GM19193 (cell line): Measurements from ENCODE around the gene SEPTIN2.

Source experiments
- POLR2A ChIP-seq: IDR thresholded peaks from 4 replicates; pipeline ENCODE4 v1.6.1; 2011; ENCODE audit not compliant: insufficient read depth, insufficient read length; ENCODE audit errors: extremely low read depth

SEPTIN2 gene

DNA sequence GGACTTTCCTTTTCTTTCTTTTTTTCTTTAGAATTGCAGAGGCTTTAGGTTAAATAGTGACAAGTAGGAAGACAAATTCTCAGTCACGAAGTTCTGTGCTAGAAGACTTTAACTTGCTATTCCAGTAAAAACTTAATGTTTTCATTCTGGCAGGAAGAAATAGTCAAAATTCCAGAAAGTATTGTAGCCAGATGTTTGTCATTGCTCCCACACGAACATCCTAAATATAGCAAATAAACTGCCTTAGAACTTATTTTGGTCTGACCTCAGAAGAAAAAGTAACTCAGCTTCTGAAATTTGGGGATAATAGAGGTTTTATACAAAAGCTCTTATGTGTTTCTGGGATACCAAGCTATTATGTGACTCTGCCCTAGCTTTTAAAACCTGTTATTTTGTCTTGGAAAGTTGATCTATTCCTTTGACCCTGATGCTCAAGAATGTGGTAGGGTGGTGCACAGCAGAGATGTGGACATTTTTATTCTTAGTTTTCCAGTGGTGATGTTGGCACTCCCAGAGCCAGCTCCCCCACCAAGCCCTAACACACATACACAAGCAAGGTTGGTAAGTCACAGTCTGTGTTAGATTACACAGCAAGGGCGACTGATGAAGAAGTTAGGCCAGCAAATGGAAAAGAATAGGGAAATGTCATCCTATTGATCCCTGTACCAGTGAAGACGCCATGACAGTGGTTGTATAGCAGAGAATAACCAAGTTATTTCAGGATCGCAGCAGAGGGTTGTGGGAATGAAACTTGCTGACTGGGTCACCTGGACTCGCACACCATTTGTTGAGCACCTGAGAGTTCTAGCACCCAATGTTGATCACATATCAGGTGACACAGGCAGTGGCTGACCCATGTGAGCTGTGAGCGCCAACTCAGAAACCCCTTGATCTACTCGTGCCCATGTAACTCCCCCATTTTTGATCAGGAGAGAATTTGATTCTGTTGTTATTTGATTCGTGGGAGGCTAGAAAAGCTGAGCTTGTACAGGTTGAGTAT, 64.1 kb downstream of the SEPTIN2 start:
- no peak for TF ChIP-seq POLR2A

DNA sequence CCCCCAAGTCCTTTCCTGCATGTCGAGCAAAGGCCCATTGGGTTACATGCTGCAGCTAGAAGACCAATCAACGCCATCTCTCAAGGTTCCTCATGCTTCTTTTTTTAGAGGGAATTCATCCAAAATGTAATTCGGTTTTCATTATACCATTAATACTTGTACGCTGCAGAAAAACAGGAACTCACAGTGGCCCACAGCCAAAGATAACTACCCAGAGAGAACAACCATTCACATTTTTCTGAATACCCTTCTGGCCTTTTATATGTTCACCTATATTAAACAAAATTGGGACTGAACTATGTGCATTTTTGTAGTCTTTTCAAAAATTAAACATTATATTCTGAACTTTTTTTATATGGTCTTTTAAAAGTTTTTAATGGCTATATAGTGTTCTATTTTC, 66.1 kb downstream of the SEPTIN2 start:
- no peak for TF ChIP-seq POLR2A

- no peak for TF ChIP-seq POLR2A
Observed at GRCh38 chr2:241386519-241386918, 70.8 kb downstream of the SEPTIN2 start.

DNA sequence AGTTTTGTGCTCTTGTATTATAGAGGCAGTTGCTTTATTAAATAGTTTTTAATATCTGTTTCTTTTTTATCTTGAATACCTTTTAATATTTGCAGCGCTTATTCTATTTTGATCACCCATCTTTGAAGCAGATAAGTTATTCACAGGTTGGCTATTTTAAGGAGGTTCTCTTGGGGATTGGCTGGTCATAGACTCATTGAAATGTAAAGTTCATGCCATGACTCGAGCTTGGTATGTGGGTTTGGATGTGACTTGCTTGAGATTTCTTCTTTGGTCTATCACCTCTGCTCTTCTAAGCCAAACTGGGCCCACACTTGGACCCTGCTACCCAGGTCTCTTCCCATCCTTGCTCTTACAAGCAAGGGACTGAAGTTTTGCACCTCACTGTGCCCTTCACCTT, 74.0 kb downstream of the SEPTIN2 start:
- no peak for TF ChIP-seq POLR2A

DNA sequence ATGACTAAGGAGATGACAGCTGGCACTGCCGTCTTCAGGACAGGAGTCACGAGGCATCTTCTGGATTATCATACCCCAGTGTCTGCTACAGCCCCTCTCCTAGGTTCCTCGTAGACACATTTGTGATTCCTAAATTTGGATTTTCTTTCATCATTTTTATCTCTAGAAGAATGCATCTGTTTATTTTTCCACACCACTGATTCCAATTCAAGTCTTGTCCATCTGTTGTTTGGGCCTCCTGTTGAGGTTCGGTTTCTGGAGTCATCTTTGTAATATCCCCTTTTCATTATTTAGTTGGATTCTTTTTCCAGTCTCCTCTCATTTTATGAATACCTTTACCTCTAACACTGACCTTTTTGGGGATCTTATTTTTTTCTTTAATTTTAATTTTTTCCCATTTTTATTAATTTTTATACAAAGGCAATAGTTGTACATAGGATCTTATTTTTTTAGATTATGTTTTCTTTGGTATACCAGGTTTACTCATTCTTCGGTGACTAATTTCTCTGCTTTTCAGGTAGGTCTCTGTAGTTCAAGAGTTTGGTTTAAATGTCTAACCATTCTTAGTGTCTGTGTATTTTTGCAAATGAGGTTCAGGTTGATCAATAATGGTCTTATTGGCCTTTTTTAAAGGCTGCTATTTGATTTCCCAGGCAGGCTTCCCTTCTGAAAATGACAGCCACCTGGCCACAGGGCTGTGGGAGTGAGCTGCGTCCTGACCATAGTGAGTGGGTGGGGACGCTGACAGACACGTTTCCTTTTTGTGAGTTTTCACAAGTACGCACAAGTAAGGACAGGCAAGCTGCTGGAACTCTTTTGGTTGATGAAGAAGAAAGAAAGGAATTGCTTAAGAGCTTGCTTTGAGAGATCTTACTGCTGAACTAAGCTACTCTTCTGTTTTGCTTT, 74.8 kb downstream of the SEPTIN2 start:
- no peak for TF ChIP-seq POLR2A

DNA sequence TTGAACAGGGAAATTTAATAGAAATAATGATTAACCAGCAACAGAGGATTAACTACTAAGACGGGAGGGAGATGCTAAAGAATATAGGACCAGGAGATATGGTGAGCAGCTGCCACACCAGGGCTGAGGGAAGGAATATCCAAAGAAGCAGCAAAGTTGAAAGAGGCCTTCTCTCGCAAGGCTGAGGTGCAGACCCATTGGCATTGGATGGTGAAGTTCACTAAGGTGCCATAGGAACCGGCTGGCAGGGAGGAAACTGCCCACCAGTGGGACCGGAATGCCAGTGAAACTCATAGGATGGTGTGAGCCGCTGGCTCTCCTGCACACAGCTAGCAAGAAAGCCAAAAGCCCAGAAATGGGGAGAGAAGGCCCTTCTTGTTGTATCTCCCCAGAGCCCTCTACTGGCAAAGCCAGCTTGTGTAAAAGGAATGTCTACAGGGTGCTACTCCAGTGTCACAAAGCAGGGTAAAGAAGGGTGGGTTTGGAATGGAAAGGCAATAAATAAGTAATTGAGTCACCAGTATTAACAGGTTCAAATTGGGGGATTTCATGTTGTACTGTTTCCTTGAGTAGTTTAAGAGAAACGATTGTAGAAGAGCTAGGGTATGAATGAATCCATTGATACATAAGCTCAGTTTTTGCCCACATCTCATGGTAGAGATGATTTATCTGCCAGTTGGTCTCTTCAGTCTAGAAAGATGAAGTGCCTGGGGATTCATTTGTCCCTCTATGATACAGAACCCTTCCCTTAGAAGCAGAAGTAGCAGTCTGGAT, 76.4 kb downstream of the SEPTIN2 start:
- no peak for TF ChIP-seq POLR2A

- TF ChIP-seq POLR2A, result no peak
Observed at GRCh38 chr2:241393524-241394196, 77.9 kb downstream of the SEPTIN2 start.

- no peak for TF ChIP-seq POLR2A
Observed at GRCh38 chr2:241399941-241400922, 84.5 kb downstream of the SEPTIN2 start.
